ENCODE data around the gene DHX30. TPM values are rescaled to one million over a fixed set of nuclear protein-coding genes. Genes with fewer than 3 reads are reported as not detected.

DHX30 gene
- polyA plus RNA-seq, 1 of the 3 experiments (the other 2 are of a cell fraction), result 86.3 TPM

GRCh38 chr3:47877719-47878118 is 74.8 kb downstream of the DHX30 start (continued):
- TF ChIP-seq REST (IDR thresholded peaks at IDR 0.05; ENCODE audit: low read depth, low read length) (no peak), NRF1 (IDR thresholded peaks at IDR 0.05; ENCODE audit: low read depth, low read length) (no peak)

- WGBS (ENCODE audit: low lambda C conversion rate), result 98% methylated on average over 2 of the region's 2 CpGs
- H3F3A ChIP-seq (replicated peaks; ENCODE audit: insufficient read depth), result peaks cover 8% of the 10 kb centered on the region
- 0 out of 4 replicates have a peak, but pooled peaks cover 0 to 15% of the 10 kb centered on the region in 2 experiments for H3K4me1 ChIP-seq (ENCODE audit: control insufficient read depth in 1 of 2, insufficient read depth in 2 of 2, low read depth in 1 of 2, low read length in 1 of 2)
- peaks cover 2 to 20% of the 10 kb centered on the region in 2 experiments for H3K36me3 ChIP-seq (replicated peaks in 1 of 2; ENCODE audit: control insufficient read depth in 1 of 2, insufficient read depth in 2 of 2, low read length in 1 of 2)
- no peak overlapping the region for H3K9ac ChIP-seq
- 0 out of 2 replicates have a peak, but pooled peaks cover 9% of the 10 kb centered on the region for H4K20me1 ChIP-seq (ENCODE audit: insufficient read depth)
- ChIA-PET POLR2A (no interaction called here), CTCF (interaction anchor here (0.6 to 3.5 kb wide), 4 partner anchors 45 to 799 kb away, joined by 3 to 12 read pairs (median 4); no protein-coding TSS in a partner anchor)
- H3K9me3 ChIP-seq, result no peaks in the 10 kb centered on the region
- H3K27me3 ChIP-seq (ENCODE audit: insufficient read depth), result no peaks in the 10 kb centered on the region
- no peak overlapping the region for H3K4me3 ChIP-seq (ENCODE audit: low read depth in 2 of 2, low read length in 1 of 2)
- H3K9me2 ChIP-seq, result no peaks in the 10 kb centered on the region
- no peak for DNase-seq
- H3K79me2 ChIP-seq (ENCODE audit: insufficient read depth), result peaks cover 49% of the 10 kb centered on the region; the same call in 1 of the 2 replicates
- no peak overlapping the region for H3K4me2 ChIP-seq
- H2AFZ ChIP-seq (ENCODE audit: low read depth), result no peak overlapping the region
- TF ChIP-seq CTCF (IDR thresholded peaks at IDR 0.05) (peak; percentile 33; the same call in 1 of the 2 replicates), RCOR1 (IDR thresholded peaks at IDR 0.05; ENCODE audit: low read length) (no peak)
- H3K27ac ChIP-seq (ENCODE audit: low read depth in 2 of 2, low read length in 1 of 2), result no peak overlapping the region
These were observed 79.4 kb downstream of the DHX30 start for GRCh38 chr3:47882338-47882737.

- Histone ChIP-seq H3K9ac (no peak overlapping the region), H3K27ac (ENCODE audit: low read depth in 2 of 2, low read length in 1 of 2) (no peak overlapping the region), H3K4me3 (ENCODE audit: low read depth in 2 of 2, low read length in 1 of 2) (no peak overlapping the region), H3F3A (replicated peaks; ENCODE audit: insufficient read depth) (peaks cover 4% of the 10 kb centered on the region), H3K4me2 (no peak overlapping the region), H3K27me3 (ENCODE audit: insufficient read depth) (no peaks in the 10 kb centered on the region), H3K79me2 (ENCODE audit: insufficient read depth) (peaks cover 41% of the 10 kb centered on the region; the same call in 1 of the 2 replicates), H4K20me1 (ENCODE audit: insufficient read depth) (no peaks in the 10 kb centered on the region), H3K9me3 (no peaks in the 10 kb centered on the region), H3K4me1 (ENCODE audit: control insufficient read depth in 1 of 2, insufficient read depth in 2 of 2, low read depth in 1 of 2, low read length in 1 of 2) (no peaks in the 10 kb centered on the region), H2AFZ (ENCODE audit: low read depth) (no peak overlapping the region), H3K36me3 (replicated peaks in 1 of 2; ENCODE audit: control insufficient read depth in 1 of 2, insufficient read depth in 2 of 2, low read length in 1 of 2) (peaks cover 11 to 12% of the 10 kb centered on the region in 2 experiments), H3K9me2 (no peaks in the 10 kb centered on the region)
- POLR2A ChIA-PET, result no interaction called here
- WGBS (ENCODE audit: low lambda C conversion rate), result 100% methylated on average over 2 of the region's 3 CpGs
- CTCF ChIA-PET, result no interaction called here
- no peak for DNase-seq
- TF ChIP-seq MEF2A (IDR thresholded peaks at IDR 0.05; ENCODE audit: borderline replicate concordance, low read depth), result no peak
- no peak for TF ChIP-seq RXRA (IDR thresholded peaks at IDR 0.05; ENCODE audit: borderline replicate concordance, low read depth)
- TF ChIP-seq SIN3A (IDR thresholded peaks at IDR 0.05; ENCODE audit: borderline replicate concordance, low read depth, low read length), result no peak
- no peak for TF ChIP-seq RFX5 (IDR thresholded peaks at IDR 0.05; ENCODE audit: low read length)
- no peak for TF ChIP-seq SMC3 (IDR thresholded peaks at IDR 0.05; ENCODE audit: low read depth, low read length)
- TF ChIP-seq RCOR1 (IDR thresholded peaks at IDR 0.05; ENCODE audit: low read length), result no peak
- TF ChIP-seq TCF12 (IDR thresholded peaks at IDR 0.05), result no peak
These were observed 81.7 kb downstream of the DHX30 start for GRCh38 chr3:47884603-47885002.
